Measurements from ENCODE around the gene RPL28. TPM values are rescaled to one million over a fixed set of nuclear protein-coding genes. Genes with fewer than 3 reads are reported as not detected.

RPL28 gene
- total RNA-seq, 1 experiment from 2014 or later = 2,816 TPM

DNA sequence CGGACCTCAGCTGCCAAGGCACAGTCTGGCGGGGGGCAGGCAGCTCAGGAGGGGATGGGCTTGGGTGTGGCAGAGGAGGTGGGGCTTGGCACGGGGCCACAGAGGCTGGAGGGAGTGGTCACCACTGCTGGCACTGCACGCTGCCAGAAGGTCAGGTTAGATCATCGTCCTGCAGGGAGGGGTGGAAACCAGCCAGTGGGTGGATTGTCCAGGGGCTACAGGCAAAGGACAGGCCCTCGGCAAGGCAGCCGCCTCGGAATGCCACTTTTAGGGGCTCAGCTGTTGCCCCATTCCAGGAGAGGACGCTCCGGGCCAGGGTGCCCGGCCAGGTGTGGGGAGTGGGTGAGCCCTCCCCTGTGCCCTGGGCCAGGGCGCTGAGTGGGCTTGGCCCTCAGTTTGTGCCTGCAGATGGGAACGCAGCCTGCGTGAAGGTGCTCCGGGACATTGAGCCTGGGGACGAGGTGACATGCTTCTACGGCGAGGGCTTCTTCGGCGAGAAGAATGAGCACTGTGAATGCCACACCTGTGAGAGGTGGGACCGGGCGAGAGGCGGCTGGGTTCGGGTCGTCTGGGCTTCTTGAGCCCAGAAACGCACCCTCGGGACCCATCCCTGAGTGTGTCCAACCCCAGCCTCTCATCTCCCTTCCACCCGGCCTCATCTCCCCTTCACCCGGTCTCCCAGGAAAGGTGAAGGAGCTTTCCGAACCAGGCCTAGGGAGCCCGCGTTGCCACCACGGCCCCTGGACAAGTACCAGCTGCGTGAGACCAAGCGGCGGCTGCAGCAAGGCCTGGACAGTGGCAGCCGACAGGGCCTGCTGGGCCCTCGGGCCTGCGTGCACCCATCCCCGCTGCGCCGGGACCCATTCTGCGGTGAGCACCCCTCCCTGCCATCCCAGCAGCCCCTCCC lies 39.7 kb upstream of the RPL28 start:
- CTCF ChIA-PET = interaction anchor here (0.6 kb wide), 3 partner anchors 35 to 182 kb away, joined by 3 to 6 read pairs (median 3); no protein-coding TSS in a partner anchor
- Mint-ChIP-seq H3K4me1 (ENCODE audit: insufficient read depth, unreplicated experiment) (peaks cover 17% of the 10 kb centered on the region), H3K27ac (ENCODE audit: low read depth, unreplicated experiment) (peak overlapping the region; percentile 87)

DNA sequence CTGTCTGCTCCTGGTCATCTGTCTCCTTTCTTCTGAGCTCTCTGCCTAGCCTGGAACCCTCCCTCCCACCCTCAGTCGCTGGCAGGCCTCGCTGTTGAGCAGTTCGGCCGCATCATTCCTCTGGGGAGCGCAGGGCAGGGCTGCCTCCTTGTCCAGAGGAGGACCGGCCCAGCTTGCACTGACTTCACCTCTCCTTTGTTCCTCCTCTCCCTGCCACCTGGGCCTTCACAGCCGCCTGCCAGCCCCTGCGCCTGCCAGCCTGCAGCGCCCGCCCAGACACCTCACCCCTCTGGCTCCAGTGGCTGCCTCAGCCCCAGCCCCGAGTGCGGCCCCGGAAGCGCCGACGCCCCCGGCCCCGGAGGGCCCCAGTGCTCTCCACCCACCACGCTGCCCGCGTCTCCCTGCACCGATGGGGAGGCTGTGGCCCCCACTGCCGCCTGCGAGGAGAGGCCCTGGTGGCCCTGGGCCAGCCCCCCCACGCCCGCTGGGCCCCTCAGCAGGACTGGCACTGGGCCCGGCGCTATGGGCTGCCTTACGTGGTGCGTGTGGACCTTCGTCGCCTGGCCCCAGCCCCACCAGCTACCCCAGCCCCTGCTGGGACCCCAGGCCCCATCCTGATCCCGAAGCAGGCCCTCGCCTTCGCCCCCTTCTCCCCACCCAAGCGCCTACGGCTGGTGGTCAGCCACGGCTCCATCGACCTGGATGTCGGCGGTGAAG lies 38.8 kb upstream of the RPL28 start:
- H3K4me3 Mint-ChIP-seq (ENCODE audit: unreplicated experiment) = no peak overlapping the region
- no peaks in the 10 kb centered on the region for H3K27me3 Mint-ChIP-seq (ENCODE audit: insufficient read depth, unreplicated experiment)
- H3K27ac Mint-ChIP-seq (ENCODE audit: low read depth, unreplicated experiment) = no peak overlapping the region
- TF ChIP-seq, protein P1, sequence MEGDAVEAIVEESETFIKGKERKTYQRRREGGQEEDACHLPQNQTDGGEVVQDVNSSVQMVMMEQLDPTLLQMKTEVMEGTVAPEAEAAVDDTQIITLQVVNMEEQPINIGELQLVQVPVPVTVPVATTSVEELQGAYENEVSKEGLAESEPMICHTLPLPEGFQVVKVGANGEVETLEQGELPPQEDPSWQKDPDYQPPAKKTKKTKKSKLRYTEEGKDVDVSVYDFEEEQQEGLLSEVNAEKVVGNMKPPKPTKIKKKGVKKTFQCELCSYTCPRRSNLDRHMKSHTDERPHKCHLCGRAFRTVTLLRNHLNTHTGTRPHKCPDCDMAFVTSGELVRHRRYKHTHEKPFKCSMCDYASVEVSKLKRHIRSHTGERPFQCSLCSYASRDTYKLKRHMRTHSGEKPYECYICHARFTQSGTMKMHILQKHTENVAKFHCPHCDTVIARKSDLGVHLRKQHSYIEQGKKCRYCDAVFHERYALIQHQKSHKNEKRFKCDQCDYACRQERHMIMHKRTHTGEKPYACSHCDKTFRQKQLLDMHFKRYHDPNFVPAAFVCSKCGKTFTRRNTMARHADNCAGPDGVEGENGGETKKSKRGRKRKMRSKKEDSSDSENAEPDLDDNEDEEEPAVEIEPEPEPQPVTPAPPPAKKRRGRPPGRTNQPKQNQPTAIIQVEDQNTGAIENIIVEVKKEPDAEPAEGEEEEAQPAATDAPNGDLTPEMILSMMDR (IDR thresholded peaks at IDR 0.05; ENCODE audit: unreplicated experiment) = no peak
- H3K9me3 Mint-ChIP-seq (ENCODE audit: unreplicated experiment) = no peaks in the 10 kb centered on the region
- BruUV-seq (replicated peaks) = no TSS peak
- ChIA-PET CTCF (interaction anchor here (0.6 kb wide), 2 partner anchors 34 to 183 kb away, joined by 3 to 6 read pairs; no protein-coding TSS in a partner anchor), POLR2A (no interaction called here)
- H3K36me3 Mint-ChIP-seq (ENCODE audit: insufficient read depth, unreplicated experiment) = peaks cover 35% of the 10 kb centered on the region
- DNase-seq (ENCODE audit: unreplicated experiment) = no peak
- H3K4me1 Mint-ChIP-seq (ENCODE audit: insufficient read depth, unreplicated experiment) = peaks cover 16% of the 10 kb centered on the region
- intact Hi-C loops (cut with micrococcal nuclease) = no loop called here

More for the DNA sequence above, 39.7 kb upstream of the RPL28 start:
- H3K9me3 Mint-ChIP-seq (ENCODE audit: unreplicated experiment) = no peaks in the 10 kb centered on the region
- H3K27me3 Mint-ChIP-seq (ENCODE audit: insufficient read depth, unreplicated experiment) = no peaks in the 10 kb centered on the region
- BruUV-seq (replicated peaks) = no TSS peak
- H3K4me3 Mint-ChIP-seq (ENCODE audit: unreplicated experiment) = no peak overlapping the region
- DNase-seq (ENCODE audit: unreplicated experiment) = peak; percentile 74
- POLR2A ChIA-PET = interaction anchor here (1.4 to 2.9 kb wide), 2 partner anchors 9 to 38 kb away, joined by 4 to 18 read pairs; partner anchors contain the start of gene TMEM238
- intact Hi-C loops (cut with micrococcal nuclease) = no loop called here
- H3K36me3 Mint-ChIP-seq (ENCODE audit: insufficient read depth, unreplicated experiment) = peaks cover 35% of the 10 kb centered on the region
- TF ChIP-seq, protein P1 (IDR thresholded peaks at IDR 0.05; ENCODE audit: unreplicated experiment) = no peak

DNA sequence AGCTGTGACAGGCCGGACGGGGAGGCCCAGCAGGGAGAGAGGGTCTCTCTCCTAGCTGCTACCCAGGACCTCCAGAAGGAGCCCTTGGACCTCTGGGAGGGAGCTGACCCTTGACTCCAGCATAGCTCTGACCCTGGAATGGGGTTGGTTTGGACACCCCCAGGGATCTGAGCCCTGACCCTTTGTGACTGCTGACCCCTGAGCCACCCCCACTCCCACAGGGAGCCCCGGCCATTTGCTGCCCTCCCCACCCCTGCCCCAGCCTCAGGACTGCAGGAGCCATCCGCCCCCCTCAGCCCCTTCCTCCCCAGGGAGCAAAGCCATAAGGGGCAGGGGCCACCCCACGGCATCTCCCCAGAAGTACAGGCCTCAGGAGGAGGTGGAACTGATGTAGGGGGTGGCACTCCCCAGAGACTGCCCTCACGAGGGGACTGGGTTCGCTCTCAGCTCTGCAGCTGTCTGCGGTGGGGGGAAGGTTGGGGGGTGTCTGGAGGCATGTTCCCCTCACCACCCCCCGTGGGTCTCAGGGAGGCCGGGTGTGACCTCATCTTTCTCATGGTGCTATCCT lies 38.2 kb upstream of the RPL28 start:
- Mint-ChIP-seq H3K9me3 (ENCODE audit: unreplicated experiment) (no peaks in the 10 kb centered on the region), H3K4me1 (ENCODE audit: insufficient read depth, unreplicated experiment) (peaks cover 22% of the 10 kb centered on the region), H3K36me3 (ENCODE audit: insufficient read depth, unreplicated experiment) (peaks cover 31% of the 10 kb centered on the region), H3K27me3 (ENCODE audit: insufficient read depth, unreplicated experiment) (no peaks in the 10 kb centered on the region), H3K4me3 (ENCODE audit: unreplicated experiment) (no peak overlapping the region), H3K27ac (ENCODE audit: low read depth, unreplicated experiment) (no peak overlapping the region)
- no TSS peak for BruUV-seq (replicated peaks)
- POLR2A ChIA-PET = interaction anchor here (1.1 to 1.3 kb wide), 2 partner anchors 10 to 88 kb away, joined by 3 to 4 read pairs; no protein-coding TSS in a partner anchor
- no peak for DNase-seq (ENCODE audit: unreplicated experiment)
- CTCF ChIA-PET = interaction anchor here (1.2 to 1.5 kb wide), 3 partner anchors 18 to 46 kb away, joined by 3 to 5 read pairs (median 4); no protein-coding TSS in a partner anchor
- TF ChIP-seq, protein P1 (IDR thresholded peaks at IDR 0.05; ENCODE audit: unreplicated experiment) = no peak
- intact Hi-C loops (cut with micrococcal nuclease) = no loop called here
